CD4-positive, alpha-beta T cell (primary cell): ENCODE measurements around the gene PDLIM5. TPM values are rescaled to one million over a fixed set of nuclear protein-coding genes. Genes with fewer than 3 reads are reported as not detected.
"Not testable (repeated sequence)": the region's sequence is repeated elsewhere in the genome, so short reads cannot be mapped to it uniquely, and the experiment has no call there.

Source experiments
- ATAC-seq: fragments of 200-7000 bp; cut with Tn5 transposase; one replicate; pipeline ENCODE4 v1.10.0; 2022; ENCODE audit warnings: mild to moderate bottlenecking; ENCODE audit not compliant: poor library complexity
- CTCF ChIA-PET: fragments of 350-600 bp; sonication (Branson Sonifier 250); formaldehyde crosslinking; loops from one replicate; lab custom pipeline; 2021; ENCODE audit warnings: antibody characterized with exemption, inconsistent platforms; lab: Charles Lee
- POLR2A ChIA-PET: fragments of 350-600 bp; sonication (Branson Sonifier 250); formaldehyde crosslinking; loops from one replicate; lab custom pipeline; 2021; ENCODE audit warnings: antibody characterized with exemption, inconsistent platforms; lab: Charles Lee
- DNase-seq, 14 experiments: peaks; one replicate each; pipeline ENCODE4 v3.0.0-alpha.2; 2013 to 2020; ENCODE audit warnings: mixed read lengths in 2 of 14
- H3K27ac ChIP-seq, 2 donors: one replicate each; pipeline versions ENCODE4 v1.5.1 to v1.7.0; 2013; ENCODE audit warnings: low read length in 2 of 2, low read depth in 1 of 2, mild to moderate bottlenecking in 1 of 2
- H3K27me3 ChIP-seq, 2 experiments: 1 replicate in 1 of 2; 2 replicates in 1 of 2; pipeline versions ENCODE4 v1.6.1 to v1.7.0; 2013; ENCODE audit warnings: low read length in 2 of 2, control low read depth in 1 of 2, mild to moderate bottlenecking in 1 of 2, moderate library complexity in 1 of 2; ENCODE audit not compliant: insufficient read depth in 2 of 2, control insufficient read depth in 1 of 2
- H3K36me3 ChIP-seq: one replicate; pipeline ENCODE4 v1.6.1; 2013; ENCODE audit warnings: low read length, control low read depth; ENCODE audit not compliant: insufficient read depth
- H3K4me1 ChIP-seq: one replicate; pipeline ENCODE4 v1.6.1; 2013; ENCODE audit warnings: low read length, control low read depth; ENCODE audit not compliant: insufficient read depth
- H3K4me3 ChIP-seq: one replicate; pipeline ENCODE4 v1.5.1; 2013; ENCODE audit warnings: mild to moderate bottlenecking, low read length, moderate library complexity
- H3K9me3 ChIP-seq, 2 experiments: 1 replicate in 1 of 2; 2 replicates in 1 of 2; pipeline versions ENCODE4 v1.6.1 to v1.7.0; 2013; ENCODE audit warnings: low read length in 2 of 2, mild to moderate bottlenecking in 2 of 2, control low read depth in 1 of 2, moderate library complexity in 1 of 2; ENCODE audit not compliant: control insufficient read depth in 1 of 2, insufficient read depth in 1 of 2
- H3K27ac Mint-ChIP-seq: one replicate; pipeline ENCODE4 v1.8.0; 2020; ENCODE audit warnings: mixed read lengths
- H3K27me3 Mint-ChIP-seq: one replicate; pipeline ENCODE4 v1.8.0; 2021; ENCODE audit warnings: mixed read lengths
- H3K36me3 Mint-ChIP-seq: one replicate; pipeline ENCODE4 v1.8.0; 2021; ENCODE audit warnings: low read depth, mixed read lengths
- H3K4me1 Mint-ChIP-seq: one replicate; pipeline ENCODE4 v1.8.0; 2021; ENCODE audit warnings: low read depth, mixed read lengths
- H3K4me3 Mint-ChIP-seq: one replicate; pipeline ENCODE4 v1.8.0; 2020; ENCODE audit warnings: mild to moderate bottlenecking, mixed read lengths
- H3K9me3 Mint-ChIP-seq: one replicate; pipeline ENCODE4 v1.8.0; 2020; ENCODE audit warnings: mixed read lengths
- CTCF ChIP-seq: fragments of 200-600 bp; IDR thresholded peaks from one replicate; pipeline ENCODE4 v1.8.0; 2022; ENCODE audit warnings: antibody characterized with exemption, mild to moderate bottlenecking
- intact Hi-C, 2 experiments: fragments of 100-400 bp; cut with DNase I in 1 of 2; cut with micrococcal nuclease in 1 of 2; formaldehyde crosslinking; loops; one replicate each; pipeline versions ENCODE4 v1.15.1 to v1.9.0; 2023 to 2025; cut with DNase I, micrococcal nuclease
- total RNA-seq, 174 experiments: library from RNA in 2 of 174; stranded (reverse) in 2 of 174; gene quantifications; one replicate each; pipeline ENCODE4 v1.2.3 and lab custom pipeline; 2021 to 2026

Gene PDLIM5
- total RNA-seq, 2 experiments from 2014 or later, result 23.0 to 23.1 TPM

- CTCF ChIA-PET, result no interaction called here
- H3K27me3 Mint-ChIP-seq, result no peaks in the 10 kb centered on the region
- H3K27ac Mint-ChIP-seq, result no peak overlapping the region
- H3K4me3 Mint-ChIP-seq, result no peak overlapping the region
- Histone ChIP-seq H3K4me3 (no peak overlapping the region), H3K27me3 (no peaks in the 10 kb centered on the region), H3K36me3 (no peaks in the 10 kb centered on the region), H3K4me1 (no peaks in the 10 kb centered on the region), H3K9me3 (no peaks in the 10 kb centered on the region), H3K27ac (no peak overlapping the region)
- POLR2A ChIA-PET, result no interaction called here
- H3K4me1 Mint-ChIP-seq, result peaks cover 4% of the 10 kb centered on the region
- H3K9me3 Mint-ChIP-seq, result peaks cover 5% of the 10 kb centered on the region
- peaks cover 9% of the 10 kb centered on the region for H3K36me3 Mint-ChIP-seq
- DNase-seq (no peak), ATAC-seq (no peak)
- no peak for TF ChIP-seq CTCF
- intact Hi-C loops, result no loop called here
Observed at GRCh38 chr4:94551643-94552564, 100.2 kb downstream of the PDLIM5 start.

GRCh38 chr4:94556047-94556446, 104.3 kb downstream of the PDLIM5 start:
- H3K36me3 ChIP-seq, H3K27ac Mint-ChIP-seq, H3K27me3 ChIP-seq, H3K9me3 Mint-ChIP-seq, intact Hi-C loops, H3K27ac ChIP-seq, H3K36me3 Mint-ChIP-seq, H3K4me1 Mint-ChIP-seq, ATAC-seq, H3K27me3 Mint-ChIP-seq, H3K4me3 ChIP-seq, H3K4me3 Mint-ChIP-seq, POLR2A ChIA-PET, DNase-seq, H3K9me3 ChIP-seq, CTCF ChIA-PET, H3K4me1 ChIP-seq: not testable (repeated sequence)

- H3K27ac ChIP-seq, H3K4me3 ChIP-seq, CTCF ChIA-PET, POLR2A ChIA-PET, H3K4me1 ChIP-seq, H3K4me1 Mint-ChIP-seq, ATAC-seq, intact Hi-C loops, H3K36me3 Mint-ChIP-seq, DNase-seq, H3K4me3 Mint-ChIP-seq, H3K27me3 Mint-ChIP-seq, H3K36me3 ChIP-seq, H3K9me3 ChIP-seq, H3K27me3 ChIP-seq, H3K9me3 Mint-ChIP-seq, H3K27ac Mint-ChIP-seq: not testable (repeated sequence)
Observed at GRCh38 chr4:94557632-94558031, 105.9 kb downstream of the PDLIM5 start.

- Histone ChIP-seq H3K27me3 (no peaks in the 10 kb centered on the region), H3K36me3 (no peaks in the 10 kb centered on the region), H3K4me3 (no peak overlapping the region), H3K9me3 (no peaks in the 10 kb centered on the region), H3K4me1 (no peaks in the 10 kb centered on the region), H3K27ac (no peak overlapping the region)
- Mint-ChIP-seq H3K27ac (no peak overlapping the region), H3K27me3 (no peaks in the 10 kb centered on the region), H3K4me3 (no peak overlapping the region), H3K4me1 (no peaks in the 10 kb centered on the region), H3K9me3 (peaks cover 3% of the 10 kb centered on the region), H3K36me3 (no peaks in the 10 kb centered on the region)
- ChIA-PET POLR2A (no interaction called here), CTCF (no interaction called here)
- no peak for TF ChIP-seq CTCF
- intact Hi-C loops, result no loop called here
- no peak for DNase-seq
- no peak for ATAC-seq
Observed at GRCh38 chr4:94558392-94558904, 106.7 kb downstream of the PDLIM5 start.
